DOHH2 (cell line): ENCODE results near the gene GPC6.

Experiments used
- H3F3A ChIP-seq: fragments of 200-600 bp; sonication (generic), shearing (Covaris generic); 2 replicates; pipeline ENCODE4 v1.6.0; 2016; ENCODE audit warnings: antibody characterized with exemption, mild to moderate bottlenecking; ENCODE audit not compliant: control insufficient read depth, insufficient read depth
- H3K27ac ChIP-seq: fragments of 200-600 bp; sonication (generic); 2 replicates; pipeline ENCODE4 v1.5.1; 2014; ENCODE audit warnings: low read depth, mild to moderate bottlenecking, low read length, moderate library complexity
- H3K27me3 ChIP-seq: fragments of 200-600 bp; sonication (generic); 2 replicates; pipeline ENCODE4 v1.6.1; 2014; ENCODE audit warnings: mild to moderate bottlenecking, low read length, mixed read lengths; ENCODE audit not compliant: control insufficient read depth
- H3K36me3 ChIP-seq: fragments of 200-600 bp; sonication (generic); 2 replicates; pipeline ENCODE4 v1.6.1; 2014; ENCODE audit warnings: mild to moderate bottlenecking, low read length, moderate library complexity, mixed read lengths; ENCODE audit not compliant: control insufficient read depth
- H3K4me1 ChIP-seq: fragments of 200-600 bp; sonication (generic); 2 replicates; pipeline ENCODE4 v1.6.1; 2014; ENCODE audit warnings: mild to moderate bottlenecking, low read length, mixed read lengths; ENCODE audit not compliant: control insufficient read depth
- H3K4me2 ChIP-seq: fragments of 200-600 bp; sonication (generic); 2 replicates; pipeline ENCODE4 v1.6.0; 2014; ENCODE audit warnings: mild to moderate bottlenecking, low read length, moderate library complexity
- H3K4me3 ChIP-seq: fragments of 200-600 bp; sonication (generic); 2 replicates; pipeline ENCODE4 v1.5.1; 2014; ENCODE audit warnings: mild to moderate bottlenecking, low read length, mixed read lengths
- H3K79me2 ChIP-seq: fragments of 200-600 bp; sonication (generic); 2 replicates; pipeline ENCODE4 v1.6.1; 2014; ENCODE audit warnings: mild to moderate bottlenecking, low read length, mixed read lengths; ENCODE audit not compliant: control insufficient read depth
- H3K9me2 ChIP-seq: fragments of 200-600 bp; sonication (generic); replicated peaks from 2 replicates; pipeline ENCODE4 v1.6.1; 2014; ENCODE audit warnings: mild to moderate bottlenecking, low read length, mixed read lengths; ENCODE audit not compliant: control insufficient read depth
- H3K9me3 ChIP-seq: fragments of 200-600 bp; sonication (generic); 2 replicates; pipeline ENCODE4 v1.6.1; 2014; ENCODE audit warnings: antibody characterized with exemption, low read length, mixed read lengths; ENCODE audit not compliant: control insufficient read depth, insufficient read depth
- H4K20me1 ChIP-seq: fragments of 200-600 bp; sonication (generic); 2 replicates; pipeline ENCODE4 v1.6.0; 2014; ENCODE audit warnings: low read depth, mild to moderate bottlenecking, antibody characterized with exemption, low read length, moderate library complexity; ENCODE audit not compliant: control insufficient read depth, insufficient read depth
- EZH2phosphoT487 ChIP-seq: fragments of 200-600 bp; sonication (generic); IDR thresholded peaks from 2 replicates; pipeline ENCODE4 v1.6.1; 2017; ENCODE audit warnings: borderline replicate concordance, mild to moderate bottlenecking, antibody characterized with exemption, low read length, moderate library complexity, mixed read lengths
- TF ChIP-seq, protein P1 (sequence below): fragments of 200-600 bp; sonication (generic); IDR thresholded peaks from one replicate; pipeline ENCODE4 v1.5.1; 2014; ENCODE audit warnings: antibody characterized with exemption, mild to moderate bottlenecking, low read depth, low read length; ENCODE audit not compliant: poor library complexity, severe bottlenecking

Gene GPC6

DNA sequence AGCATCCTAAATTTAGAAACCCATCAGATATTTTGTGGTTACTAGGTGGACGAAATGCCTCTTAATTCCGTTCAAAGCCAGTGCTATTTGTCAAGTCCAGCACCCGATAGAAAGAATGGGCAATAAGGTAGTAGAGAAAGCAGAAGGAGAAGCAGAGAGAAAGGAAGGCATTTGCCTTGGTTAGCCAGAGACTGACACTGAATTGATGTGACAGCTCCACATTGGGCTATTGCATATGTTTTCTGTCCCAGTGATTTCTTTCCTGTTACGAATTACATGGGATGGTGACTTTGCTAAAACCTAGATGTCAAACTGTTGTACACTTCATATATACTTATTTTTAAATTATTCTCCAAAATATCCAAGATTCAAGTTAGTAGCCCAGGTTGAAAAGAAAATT lies 710.3 kb downstream of the GPC6 start:
- no peaks in the 10 kb centered on the region for H3K9me3 ChIP-seq
- H3K27me3 ChIP-seq: no peaks in the 10 kb centered on the region
- no peaks in the 10 kb centered on the region for H3K79me2 ChIP-seq
- H3K4me3 ChIP-seq: no peak overlapping the region
- H3K9me2 ChIP-seq: no peaks in the 10 kb centered on the region
- H3F3A ChIP-seq: no peaks in the 10 kb centered on the region
- H3K27ac ChIP-seq: no peak overlapping the region
- TF ChIP-seq, protein P1, sequence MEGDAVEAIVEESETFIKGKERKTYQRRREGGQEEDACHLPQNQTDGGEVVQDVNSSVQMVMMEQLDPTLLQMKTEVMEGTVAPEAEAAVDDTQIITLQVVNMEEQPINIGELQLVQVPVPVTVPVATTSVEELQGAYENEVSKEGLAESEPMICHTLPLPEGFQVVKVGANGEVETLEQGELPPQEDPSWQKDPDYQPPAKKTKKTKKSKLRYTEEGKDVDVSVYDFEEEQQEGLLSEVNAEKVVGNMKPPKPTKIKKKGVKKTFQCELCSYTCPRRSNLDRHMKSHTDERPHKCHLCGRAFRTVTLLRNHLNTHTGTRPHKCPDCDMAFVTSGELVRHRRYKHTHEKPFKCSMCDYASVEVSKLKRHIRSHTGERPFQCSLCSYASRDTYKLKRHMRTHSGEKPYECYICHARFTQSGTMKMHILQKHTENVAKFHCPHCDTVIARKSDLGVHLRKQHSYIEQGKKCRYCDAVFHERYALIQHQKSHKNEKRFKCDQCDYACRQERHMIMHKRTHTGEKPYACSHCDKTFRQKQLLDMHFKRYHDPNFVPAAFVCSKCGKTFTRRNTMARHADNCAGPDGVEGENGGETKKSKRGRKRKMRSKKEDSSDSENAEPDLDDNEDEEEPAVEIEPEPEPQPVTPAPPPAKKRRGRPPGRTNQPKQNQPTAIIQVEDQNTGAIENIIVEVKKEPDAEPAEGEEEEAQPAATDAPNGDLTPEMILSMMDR: no peak
- TF ChIP-seq EZH2phosphoT487: no peak
- no peaks in the 10 kb centered on the region for H3K36me3 ChIP-seq
- no peak overlapping the region for H3K4me2 ChIP-seq
- H4K20me1 ChIP-seq: no peaks in the 10 kb centered on the region
- H3K4me1 ChIP-seq: no peaks in the 10 kb centered on the region

DNA sequence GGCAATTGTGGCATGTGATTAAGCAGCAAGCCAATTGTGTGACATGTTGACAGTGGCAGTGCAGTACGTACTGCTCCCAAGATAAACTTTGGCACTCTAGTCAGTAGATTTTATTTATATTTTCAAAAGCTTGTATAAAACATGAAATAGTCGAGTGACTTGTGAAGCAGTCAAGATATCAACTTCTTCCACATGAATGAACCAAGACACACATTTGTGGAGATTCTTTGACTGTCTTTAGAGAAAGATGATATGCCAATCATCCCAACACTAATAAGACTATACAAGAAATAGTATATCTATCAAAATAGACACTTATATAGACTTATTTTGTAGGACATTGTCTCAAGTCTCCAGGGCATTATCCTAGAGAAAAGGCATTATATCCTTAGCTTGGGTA lies 714.8 kb downstream of the GPC6 start:
- Histone ChIP-seq H3K27ac (no peak overlapping the region), H3K9me2 (no peaks in the 10 kb centered on the region), H3K4me2 (no peak overlapping the region), H3K36me3 (no peaks in the 10 kb centered on the region), H4K20me1 (no peaks in the 10 kb centered on the region), H3K79me2 (no peaks in the 10 kb centered on the region), H3K27me3 (no peaks in the 10 kb centered on the region), H3F3A (no peaks in the 10 kb centered on the region), H3K4me1 (no peaks in the 10 kb centered on the region), H3K9me3 (no peaks in the 10 kb centered on the region), H3K4me3 (no peak overlapping the region)
- TF ChIP-seq, protein P1: no peak
- no peak for TF ChIP-seq EZH2phosphoT487

DNA sequence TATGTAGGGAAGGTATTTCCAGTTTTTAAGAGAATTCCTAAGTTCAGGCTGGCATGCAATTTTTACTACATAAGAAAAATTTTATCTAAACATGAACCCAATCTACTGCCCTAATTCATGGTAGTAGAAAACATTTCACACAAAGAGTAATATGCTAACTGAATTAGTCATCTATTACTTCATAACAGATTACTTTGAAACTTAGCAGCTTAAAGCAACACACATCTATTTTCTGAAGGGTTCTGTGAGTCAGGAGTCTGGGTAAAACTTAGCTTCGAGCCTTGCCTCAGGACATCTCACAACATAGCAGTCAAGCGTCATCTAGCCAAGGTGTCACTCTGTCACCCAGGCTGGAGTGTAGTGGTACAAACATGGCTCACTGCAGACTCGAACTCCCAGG lies 715.4 kb downstream of the GPC6 start:
- Histone ChIP-seq H3F3A (no peaks in the 10 kb centered on the region), H3K4me3 (no peak overlapping the region), H3K27ac (no peak overlapping the region), H3K4me2 (no peak overlapping the region), H3K79me2 (no peaks in the 10 kb centered on the region), H4K20me1 (no peaks in the 10 kb centered on the region), H3K27me3 (no peaks in the 10 kb centered on the region), H3K4me1 (no peaks in the 10 kb centered on the region), H3K9me3 (no peaks in the 10 kb centered on the region), H3K36me3 (no peaks in the 10 kb centered on the region), H3K9me2 (no peaks in the 10 kb centered on the region)
- no peak for TF ChIP-seq EZH2phosphoT487
- TF ChIP-seq, protein P1: no peak

DNA sequence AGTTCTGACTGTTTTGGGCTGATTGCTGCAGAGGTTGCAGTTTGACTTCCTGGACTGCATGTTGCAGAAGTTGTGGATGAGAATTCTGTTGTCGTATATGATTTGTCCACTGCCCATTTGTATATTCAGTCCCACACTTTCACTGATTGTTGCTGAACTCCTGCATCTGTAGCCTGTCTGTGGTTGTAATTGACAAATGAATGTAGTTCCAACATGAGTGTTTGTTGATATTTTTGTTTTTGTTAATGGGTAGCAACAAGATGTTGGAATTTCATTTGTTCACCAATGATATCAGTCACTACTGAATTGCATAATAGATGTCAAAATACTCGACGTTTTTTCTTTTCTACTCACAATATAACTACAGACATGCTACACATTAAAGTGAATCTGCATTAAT lies 719.0 kb downstream of the GPC6 start:
- no peaks in the 10 kb centered on the region for H3K79me2 ChIP-seq
- no peaks in the 10 kb centered on the region for H3K4me1 ChIP-seq
- no peaks in the 10 kb centered on the region for H3K27me3 ChIP-seq
- H4K20me1 ChIP-seq: no peaks in the 10 kb centered on the region
- no peaks in the 10 kb centered on the region for H3F3A ChIP-seq
- H3K36me3 ChIP-seq: no peaks in the 10 kb centered on the region
- no peak overlapping the region for H3K27ac ChIP-seq
- TF ChIP-seq, protein P1: no peak
- TF ChIP-seq EZH2phosphoT487: no peak
- H3K4me3 ChIP-seq: no peak overlapping the region
- H3K9me3 ChIP-seq: no peaks in the 10 kb centered on the region
- no peak overlapping the region for H3K4me2 ChIP-seq
- no peaks in the 10 kb centered on the region for H3K9me2 ChIP-seq
